ENCODE measurements around the gene USP37.
A peak's percentile ranks its signal among the peaks of the same experiment; 100 is the strongest.

Gene USP37

GRCh38 chr2:218568190-218569037 is at the start of gene USP37, which contains the start of gene CNOT9:
USP37 (minus strand) TSS chr2:218568351; CDS start chr2:218558653, 9,698 bp downstream.
CNOT9 (plus strand) TSS chr2:218568839; CDS start chr2:218568955, 116 bp downstream.
- intact Hi-C loops (cut with DNase I; ENCODE audit: low total_unique reads) = no loop called here
- TF ChIP-seq CTCF (IDR thresholded peaks at IDR 0.05) = peak in 1 of 2 experiments; percentile 13
- Histone ChIP-seq H3K27ac (peak within 1 kb of the TSS; percentile 90 to 93), H3K4me1 (peaks cover 0 to 41% (median 32%) of the 10 kb centered on the region in 4 donors), H3K9me3 (no peaks in the 10 kb centered on the region), H3K4me3 (peak within 1 kb of the TSS; percentile 76 to 95), H3K27me3 (no peaks in the 10 kb centered on the region), H3K36me3 (peaks cover 0 to 16% (median 5%) of the 10 kb centered on the region in 3 donors)
- peak; percentile 99 to 100 for DNase-seq

GRCh38 chr2:218615868-218616315 is 47.7 kb upstream of the USP37 start:
- no peak for DNase-seq
- Histone ChIP-seq H3K36me3 (peaks cover 0 to 4% (median 0%) of the 10 kb centered on the region in 3 donors), H3K9me3 (no peaks in the 10 kb centered on the region), H3K4me1 (no peaks in the 10 kb centered on the region), H3K4me3 (no peak overlapping the region), H3K27ac (no peak overlapping the region), H3K27me3 (no peaks in the 10 kb centered on the region)
- intact Hi-C loops (cut with DNase I; ENCODE audit: low total_unique reads) = no loop called here
- no peak for TF ChIP-seq CTCF (IDR thresholded peaks at IDR 0.05)

- no peaks in the 10 kb centered on the region for H3K27me3 ChIP-seq
- intact Hi-C loops (cut with DNase I; ENCODE audit: low total_unique reads) = no loop called here
- H3K4me1 ChIP-seq = peaks cover 0 to 24% (median 17%) of the 10 kb centered on the region in 4 donors
- peak within 1 kb of the TSS; percentile 60 to 77 for H3K27ac ChIP-seq
- H3K36me3 ChIP-seq = no peaks in the 10 kb centered on the region
- H3K4me3 ChIP-seq = peak within 1 kb of the TSS; percentile 22 to 32
- peak; percentile 19 to 21 for TF ChIP-seq CTCF (IDR thresholded peaks at IDR 0.05)
- no peaks in the 10 kb centered on the region for H3K9me3 ChIP-seq
- DNase-seq = peak; percentile 27 to 66
Observed at GRCh38 chr2:218607436-218608115, 39.4 kb upstream of the USP37 start, which contains the start of gene PLCD4. PLCD4 (plus strand) TSS chr2:218607899; CDS start chr2:218615740, 7,841 bp downstream.

- no peak for DNase-seq
Observed at GRCh38 chr2:218605432-218605831, 37.3 kb upstream of the USP37 start.

More at GRCh38 chr2:218605432-218605831, 37.3 kb upstream of the USP37 start:
- TF ChIP-seq CTCF (IDR thresholded peaks at IDR 0.05) = no peak
- H3K4me3 ChIP-seq = no peak overlapping the region
- no peak overlapping the region for H3K27ac ChIP-seq
- no peaks in the 10 kb centered on the region for H3K9me3 ChIP-seq
- no peaks in the 10 kb centered on the region for H3K27me3 ChIP-seq
- H3K36me3 ChIP-seq = no peaks in the 10 kb centered on the region
- intact Hi-C loops (cut with DNase I; ENCODE audit: low total_unique reads) = no loop called here
- H3K4me1 ChIP-seq = peaks cover 0 to 24% (median 17%) of the 10 kb centered on the region in 4 donors

All from tibial artery (tissue), 4 donors.